Liver (tissue), 9 donors: ENCODE results near the gene PTPRD. TPM values are rescaled to one million over a fixed set of nuclear protein-coding genes. Genes with fewer than 3 reads are reported as not detected.

Experiments
- DNase-seq: peaks from one replicate; pipeline ENCODE4 v3.0.0-alpha.2; 2017; ENCODE audit warnings: low spot score
- H3K27ac ChIP-seq, 2 donors: one replicate each; pipeline ENCODE4 v1.7.0; 2013; ENCODE audit warnings: inconsistent platforms in 2 of 2, low read length in 2 of 2, control low read depth in 1 of 2, low read depth in 1 of 2, mild to moderate bottlenecking in 1 of 2
- H3K27me3 ChIP-seq, 4 donors: one replicate each; pipeline versions ENCODE4 v1.6.1 to v1.7.0; 2013; ENCODE audit warnings: low read length in 3 of 4, inconsistent platforms in 1 of 4, mild to moderate bottlenecking in 1 of 4, moderate library complexity in 1 of 4; ENCODE audit not compliant: control insufficient read depth in 4 of 4, insufficient read depth in 4 of 4
- H3K36me3 ChIP-seq, 4 donors: one replicate each; pipeline versions ENCODE4 v1.6.1 to v1.7.0; 2013; ENCODE audit warnings: low read length in 3 of 4, mild to moderate bottlenecking in 3 of 4, low read depth in 1 of 4, moderate library complexity in 1 of 4; ENCODE audit not compliant: control insufficient read depth in 4 of 4, insufficient read depth in 3 of 4
- H3K4me1 ChIP-seq, 4 donors: one replicate each; pipeline versions ENCODE4 v1.6.1 to v1.7.0; 2013; ENCODE audit warnings: low read length in 3 of 4, mild to moderate bottlenecking in 3 of 4, moderate library complexity in 1 of 4; ENCODE audit not compliant: control insufficient read depth in 4 of 4, insufficient read depth in 4 of 4
- H3K4me3 ChIP-seq, 3 donors: one replicate each; pipeline versions ENCODE4 v1.6.1 to v1.7.0; 2013; ENCODE audit warnings: low read length in 3 of 3, control low read depth in 1 of 3, low read depth in 1 of 3, mild to moderate bottlenecking in 1 of 3
- H3K9ac ChIP-seq, 2 donors: one replicate each; pipeline ENCODE4 v1.7.0; 2013; ENCODE audit warnings: low read length in 2 of 2, mild to moderate bottlenecking in 2 of 2, moderate library complexity in 2 of 2, control low read depth in 1 of 2, low read depth in 1 of 2
- H3K9me3 ChIP-seq, 4 donors: one replicate each; pipeline versions ENCODE4 v1.6.1 to v1.7.0; 2013; ENCODE audit warnings: low read length in 3 of 4; ENCODE audit not compliant: control insufficient read depth in 4 of 4
- FOXA1 ChIP-seq: IDR thresholded peaks from 2 replicates; pipeline ENCODE4 v1.6.1; 2016; ENCODE audit warnings: antibody characterized with exemption
- FOXA2 ChIP-seq: IDR thresholded peaks from 2 replicates; pipeline ENCODE4 v1.6.1; 2016; ENCODE audit warnings: antibody characterized with exemption
- GABPA ChIP-seq, 2 donors: IDR thresholded peaks in 1 of 2; conservative IDR thresholded peaks in 1 of 2; 2 replicates each; pipeline ENCODE4 v1.6.1; 2016; ENCODE audit warnings: antibody characterized with exemption in 2 of 2, mild to moderate bottlenecking in 1 of 2, moderate library complexity in 1 of 2
- HNF4G ChIP-seq: IDR thresholded peaks from 2 replicates; pipeline ENCODE4 v1.6.1; 2016; ENCODE audit warnings: antibody characterized with exemption
- JUND ChIP-seq, 2 donors: IDR thresholded peaks; 2 replicates each; pipeline ENCODE4 v1.6.1; 2016; ENCODE audit warnings: antibody characterized with exemption in 2 of 2
- RAD21 ChIP-seq, 2 donors: IDR thresholded peaks; 2 replicates each; pipeline ENCODE4 v1.6.1; 2016; ENCODE audit warnings: antibody characterized with exemption in 2 of 2, mild to moderate bottlenecking in 2 of 2
- RXRA ChIP-seq, 2 donors: IDR thresholded peaks; 2 replicates each; pipeline ENCODE4 v1.6.1; 2017 to 2018; ENCODE audit warnings: antibody characterized with exemption in 2 of 2, mild to moderate bottlenecking in 1 of 2
- WGBS: extraction: QIAGEN DNeasy Blood & Tissue Kit; methylation state at CpG from one replicate; pipeline ENCODE4 v1.1.7; 2013; 5-methylcytosine and 5-hydroxymethylcytosine counted together
- polyA plus RNA-seq, 2 donors: library from polyadenylated mRNA; stranded (reverse) in 1 of 2; unstranded in 1 of 2; fragments of 200-250 nt in 1 of 2; fragments of >200 nt in 1 of 2; fragmentation: Nextera tagmentation in 1 of 2; extraction: Ambion mirVana in 1 of 2; gene quantifications; one replicate each; pipeline versions ENCODE4 v1.2.1 to v1.2.3, GENCODE V29; 2013 to 2015
- total RNA-seq, 2 donors: library from RNA; depleted of rRNA; stranded (reverse); fragments of >200 nt; gene quantifications; one replicate each; pipeline ENCODE4 v1.2.3, GENCODE V29; 2014
- TF ChIP-seq, protein P1 (sequence below): IDR thresholded peaks from 2 replicates; pipeline ENCODE4 v1.6.1; 2016; ENCODE audit warnings: antibody characterized with exemption
- TF ChIP-seq, protein P2 (sequence below): fragments of 150-350 bp; IDR thresholded peaks from 2 replicates; pipeline ENCODE4 v1.5.1; 2017; ENCODE audit warnings: improper control_type of control experiment, low read depth, low read length; ENCODE audit not compliant: missing input control
- TF ChIP-seq, protein P3 (sequence below): IDR thresholded peaks from 2 replicates; pipeline ENCODE4 v1.6.1; 2016; ENCODE audit warnings: antibody characterized with exemption
- TF ChIP-seq, protein P4 (sequence below): IDR thresholded peaks from 2 replicates; pipeline ENCODE4 v1.6.1; 2016; ENCODE audit warnings: antibody characterized with exemption, mild to moderate bottlenecking
- donor health status: healthy.
- donor health status: healthy.
- donor health status: healthy.
- donor health status: healthy.
- donor health status: healthy.

PTPRD gene
- total and polyA plus RNA-seq, 4 donors, result 0.78 to 34.2 (median 4.7) TPM

DNA sequence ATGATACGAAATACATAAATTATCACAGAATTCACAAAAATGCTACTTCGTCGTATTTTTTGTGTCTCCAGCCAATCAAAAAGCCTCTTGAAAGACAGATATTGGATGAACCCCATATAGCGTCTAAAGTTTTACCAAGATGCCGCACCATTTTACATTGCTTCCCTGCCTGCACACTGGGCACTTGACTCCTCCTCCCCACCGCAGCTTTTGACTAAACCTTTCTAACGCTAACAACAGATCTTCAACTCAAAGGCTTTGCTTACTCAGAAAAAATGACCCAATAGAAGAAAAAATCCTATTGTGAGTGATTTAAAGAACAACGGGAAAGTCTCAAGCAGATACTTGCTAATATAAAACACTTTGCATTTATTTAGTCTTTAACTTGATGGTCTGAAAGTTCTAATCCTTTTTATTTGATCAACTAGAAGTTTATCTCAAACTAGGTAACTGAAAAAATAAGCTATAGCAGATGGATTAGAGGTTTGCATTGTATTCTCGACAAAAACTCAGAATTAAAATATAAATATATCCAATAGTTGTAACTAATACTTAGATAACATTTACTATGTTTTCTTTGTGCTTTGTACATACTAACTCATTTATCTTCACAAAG lies 2204.1 kb downstream of the PTPRD start (continued):
- TF ChIP-seq, protein P1, sequence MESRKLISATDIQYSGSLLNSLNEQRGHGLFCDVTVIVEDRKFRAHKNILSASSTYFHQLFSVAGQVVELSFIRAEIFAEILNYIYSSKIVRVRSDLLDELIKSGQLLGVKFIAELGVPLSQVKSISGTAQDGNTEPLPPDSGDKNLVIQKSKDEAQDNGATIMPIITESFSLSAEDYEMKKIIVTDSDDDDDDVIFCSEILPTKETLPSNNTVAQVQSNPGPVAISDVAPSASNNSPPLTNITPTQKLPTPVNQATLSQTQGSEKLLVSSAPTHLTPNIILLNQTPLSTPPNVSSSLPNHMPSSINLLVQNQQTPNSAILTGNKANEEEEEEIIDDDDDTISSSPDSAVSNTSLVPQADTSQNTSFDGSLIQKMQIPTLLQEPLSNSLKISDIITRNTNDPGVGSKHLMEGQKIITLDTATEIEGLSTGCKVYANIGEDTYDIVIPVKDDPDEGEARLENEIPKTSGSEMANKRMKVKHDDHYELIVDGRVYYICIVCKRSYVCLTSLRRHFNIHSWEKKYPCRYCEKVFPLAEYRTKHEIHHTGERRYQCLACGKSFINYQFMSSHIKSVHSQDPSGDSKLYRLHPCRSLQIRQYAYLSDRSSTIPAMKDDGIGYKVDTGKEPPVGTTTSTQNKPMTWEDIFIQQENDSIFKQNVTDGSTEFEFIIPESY, result no peak
- no peak for TF ChIP-seq FOXA2
- no peak for TF ChIP-seq RXRA (IDR thresholded peaks at IDR 0.05)
- TF ChIP-seq GABPA (IDR thresholded peaks at IDR 0.05 in 1 of 2, conservative IDR thresholded peaks at IDR 0.05 in 1 of 2), result no peak
- no peak for TF ChIP-seq FOXA1
- no peak for TF ChIP-seq JUND (IDR thresholded peaks at IDR 0.05)
- TF ChIP-seq RAD21 (IDR thresholded peaks at IDR 0.05), result no peak

DNA sequence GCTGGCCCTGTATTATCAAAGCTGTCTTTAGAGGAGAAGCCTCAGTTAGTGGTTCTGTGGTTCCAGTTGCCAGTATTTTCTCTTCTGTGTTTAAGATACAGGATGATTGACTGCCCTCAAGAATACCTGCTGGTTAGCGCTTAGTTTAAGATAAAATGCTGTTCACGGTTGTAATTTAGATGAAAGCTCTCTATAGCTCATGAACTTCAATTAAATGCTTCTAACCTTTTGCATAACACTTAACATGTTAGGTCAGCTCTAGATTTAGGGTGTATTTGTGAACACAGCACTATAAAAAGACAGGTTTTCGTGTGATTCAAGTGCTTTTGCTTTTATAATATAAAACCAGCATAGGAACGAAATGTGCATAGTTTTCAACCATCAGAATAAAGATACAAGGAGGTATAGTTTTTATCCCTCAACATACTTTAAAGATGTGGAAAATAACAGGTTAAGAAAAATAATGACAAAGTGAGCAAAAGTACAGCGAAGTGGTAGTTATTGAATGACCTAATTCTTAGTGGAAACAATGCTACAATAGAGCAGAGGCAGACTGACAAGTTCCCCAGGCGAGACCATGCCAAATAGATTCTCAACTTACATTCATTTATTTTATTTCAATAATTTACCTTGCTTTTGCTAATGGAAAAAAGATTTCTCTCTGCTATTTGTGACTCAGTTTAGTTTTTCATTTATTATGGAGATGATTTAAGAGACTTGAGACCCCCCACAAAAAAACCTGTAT lies 2210.7 kb downstream of the PTPRD start:
- no peaks in the 10 kb centered on the region for H3K4me1 ChIP-seq
- no peak overlapping the region for H3K27ac ChIP-seq
- no peak for DNase-seq
- no peaks in the 10 kb centered on the region for H3K27me3 ChIP-seq
- no peaks in the 10 kb centered on the region for H3K9me3 ChIP-seq
- TF ChIP-seq HNF4G (no peak), RAD21 (IDR thresholded peaks at IDR 0.05) (no peak)
- TF ChIP-seq, protein P1, result no peak
- TF ChIP-seq, protein P2, sequence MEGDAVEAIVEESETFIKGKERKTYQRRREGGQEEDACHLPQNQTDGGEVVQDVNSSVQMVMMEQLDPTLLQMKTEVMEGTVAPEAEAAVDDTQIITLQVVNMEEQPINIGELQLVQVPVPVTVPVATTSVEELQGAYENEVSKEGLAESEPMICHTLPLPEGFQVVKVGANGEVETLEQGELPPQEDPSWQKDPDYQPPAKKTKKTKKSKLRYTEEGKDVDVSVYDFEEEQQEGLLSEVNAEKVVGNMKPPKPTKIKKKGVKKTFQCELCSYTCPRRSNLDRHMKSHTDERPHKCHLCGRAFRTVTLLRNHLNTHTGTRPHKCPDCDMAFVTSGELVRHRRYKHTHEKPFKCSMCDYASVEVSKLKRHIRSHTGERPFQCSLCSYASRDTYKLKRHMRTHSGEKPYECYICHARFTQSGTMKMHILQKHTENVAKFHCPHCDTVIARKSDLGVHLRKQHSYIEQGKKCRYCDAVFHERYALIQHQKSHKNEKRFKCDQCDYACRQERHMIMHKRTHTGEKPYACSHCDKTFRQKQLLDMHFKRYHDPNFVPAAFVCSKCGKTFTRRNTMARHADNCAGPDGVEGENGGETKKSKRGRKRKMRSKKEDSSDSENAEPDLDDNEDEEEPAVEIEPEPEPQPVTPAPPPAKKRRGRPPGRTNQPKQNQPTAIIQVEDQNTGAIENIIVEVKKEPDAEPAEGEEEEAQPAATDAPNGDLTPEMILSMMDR, result no peak
- TF ChIP-seq, protein P3, sequence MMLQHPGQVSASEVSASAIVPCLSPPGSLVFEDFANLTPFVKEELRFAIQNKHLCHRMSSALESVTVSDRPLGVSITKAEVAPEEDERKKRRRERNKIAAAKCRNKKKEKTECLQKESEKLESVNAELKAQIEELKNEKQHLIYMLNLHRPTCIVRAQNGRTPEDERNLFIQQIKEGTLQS, result no peak
- H3K4me3 ChIP-seq, result no peak overlapping the region
- no peaks in the 10 kb centered on the region for H3K36me3 ChIP-seq
- H3K9ac ChIP-seq, result no peak overlapping the region
- 81% methylated on average over 6 of the region's 6 CpGs for WGBS

DNA sequence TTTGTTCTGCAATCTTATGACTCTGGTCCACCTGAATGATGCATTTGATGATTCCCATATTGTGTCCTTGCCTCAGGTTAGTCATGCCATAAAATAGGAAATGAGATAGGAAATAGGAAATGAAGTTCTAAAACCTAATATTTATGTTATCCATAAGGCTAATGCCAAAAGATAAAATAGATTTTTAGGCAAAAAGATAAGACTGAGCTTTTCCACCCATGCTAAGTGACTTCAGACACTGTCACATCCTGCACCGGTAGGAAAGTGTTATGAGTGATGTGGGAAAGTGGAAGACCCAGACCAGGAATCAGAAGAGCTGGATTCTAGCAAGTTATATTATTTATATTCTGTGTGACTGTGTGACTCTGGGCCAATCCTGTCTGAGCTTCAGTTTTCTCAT lies 2212.4 kb downstream of the PTPRD start:
- TF ChIP-seq, protein P1, result no peak
- TF ChIP-seq, protein P4, sequence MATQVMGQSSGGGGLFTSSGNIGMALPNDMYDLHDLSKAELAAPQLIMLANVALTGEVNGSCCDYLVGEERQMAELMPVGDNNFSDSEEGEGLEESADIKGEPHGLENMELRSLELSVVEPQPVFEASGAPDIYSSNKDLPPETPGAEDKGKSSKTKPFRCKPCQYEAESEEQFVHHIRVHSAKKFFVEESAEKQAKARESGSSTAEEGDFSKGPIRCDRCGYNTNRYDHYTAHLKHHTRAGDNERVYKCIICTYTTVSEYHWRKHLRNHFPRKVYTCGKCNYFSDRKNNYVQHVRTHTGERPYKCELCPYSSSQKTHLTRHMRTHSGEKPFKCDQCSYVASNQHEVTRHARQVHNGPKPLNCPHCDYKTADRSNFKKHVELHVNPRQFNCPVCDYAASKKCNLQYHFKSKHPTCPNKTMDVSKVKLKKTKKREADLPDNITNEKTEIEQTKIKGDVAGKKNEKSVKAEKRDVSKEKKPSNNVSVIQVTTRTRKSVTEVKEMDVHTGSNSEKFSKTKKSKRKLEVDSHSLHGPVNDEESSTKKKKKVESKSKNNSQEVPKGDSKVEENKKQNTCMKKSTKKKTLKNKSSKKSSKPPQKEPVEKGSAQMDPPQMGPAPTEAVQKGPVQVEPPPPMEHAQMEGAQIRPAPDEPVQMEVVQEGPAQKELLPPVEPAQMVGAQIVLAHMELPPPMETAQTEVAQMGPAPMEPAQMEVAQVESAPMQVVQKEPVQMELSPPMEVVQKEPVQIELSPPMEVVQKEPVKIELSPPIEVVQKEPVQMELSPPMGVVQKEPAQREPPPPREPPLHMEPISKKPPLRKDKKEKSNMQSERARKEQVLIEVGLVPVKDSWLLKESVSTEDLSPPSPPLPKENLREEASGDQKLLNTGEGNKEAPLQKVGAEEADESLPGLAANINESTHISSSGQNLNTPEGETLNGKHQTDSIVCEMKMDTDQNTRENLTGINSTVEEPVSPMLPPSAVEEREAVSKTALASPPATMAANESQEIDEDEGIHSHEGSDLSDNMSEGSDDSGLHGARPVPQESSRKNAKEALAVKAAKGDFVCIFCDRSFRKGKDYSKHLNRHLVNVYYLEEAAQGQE, result no peak
- TF ChIP-seq RXRA (IDR thresholded peaks at IDR 0.05), result no peak
- TF ChIP-seq FOXA1, result no peak
- no peak for TF ChIP-seq GABPA (IDR thresholded peaks at IDR 0.05 in 1 of 2, conservative IDR thresholded peaks at IDR 0.05 in 1 of 2)
- TF ChIP-seq HNF4G, result no peak
- 83% methylated on average over 1 of the region's 1 CpG for WGBS
- Histone ChIP-seq H3K4me3 (no peak overlapping the region), H3K27me3 (no peaks in the 10 kb centered on the region), H3K36me3 (no peaks in the 10 kb centered on the region), H3K9ac (no peak overlapping the region), H3K27ac (no peak overlapping the region), H3K9me3 (no peaks in the 10 kb centered on the region), H3K4me1 (peaks cover 0 to 2% (median 0%) of the 10 kb centered on the region in 4 donors)
- no peak for DNase-seq
